HG02798 (cell line): ENCODE results near the gene DNASE2B.
"Not testable (repeated sequence)": the region's sequence is repeated elsewhere in the genome, so short reads cannot be mapped to it uniquely, and the experiment has no call there.

Experiments used
- ATAC-seq: cut with Tn5 transposase; IDR thresholded peaks from one replicate; pipeline ENCODE4 v1.9.1; 2021; ENCODE audit warnings: mild to moderate bottlenecking; ENCODE audit not compliant: unreplicated experiment, poor library complexity

The DNASE2B gene

DNA sequence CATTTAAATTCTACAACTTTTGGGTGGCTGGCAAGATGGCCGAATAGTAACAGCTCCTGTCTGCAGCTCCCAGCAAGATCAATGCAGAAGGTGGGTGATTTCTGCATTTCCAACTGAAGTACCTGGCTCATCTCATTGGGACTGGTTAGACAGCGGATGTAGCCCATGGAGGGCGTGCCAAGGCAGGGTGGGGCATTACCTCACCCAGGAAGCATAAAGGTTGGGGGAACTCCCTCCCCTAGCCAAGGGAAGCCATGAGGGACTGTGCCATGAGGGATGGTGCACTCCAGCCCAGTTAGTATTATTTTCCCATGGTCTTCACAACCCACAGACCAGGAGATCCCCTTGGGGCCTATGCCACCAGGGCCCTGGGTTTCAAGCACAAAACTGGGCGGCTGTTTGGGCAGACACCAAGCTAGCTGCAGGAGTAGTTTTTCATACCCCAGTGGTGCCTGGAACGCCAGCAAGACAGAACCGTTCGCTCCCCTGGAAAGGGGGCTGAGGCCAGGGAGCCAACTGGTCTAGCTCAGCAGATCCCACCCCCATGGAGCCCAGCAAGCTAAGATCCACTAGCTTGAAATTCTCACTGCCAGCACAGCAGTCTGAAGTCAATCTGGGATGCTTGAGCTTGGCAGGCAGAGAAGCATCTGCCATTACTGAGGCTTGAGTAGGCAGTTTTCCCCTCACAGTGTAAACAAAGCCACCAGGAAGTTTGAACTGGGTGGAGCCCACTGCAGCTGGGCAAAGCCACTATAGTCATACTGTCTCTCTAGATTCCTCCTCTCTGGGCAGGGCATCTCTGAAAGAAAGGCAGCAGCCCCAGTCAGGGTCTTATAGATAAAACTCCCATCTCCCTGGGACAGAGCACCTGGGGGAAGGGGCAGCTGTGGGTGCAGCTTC lies 44.7 kb downstream of the DNASE2B start:
- not testable (repeated sequence) for ATAC-seq

DNA sequence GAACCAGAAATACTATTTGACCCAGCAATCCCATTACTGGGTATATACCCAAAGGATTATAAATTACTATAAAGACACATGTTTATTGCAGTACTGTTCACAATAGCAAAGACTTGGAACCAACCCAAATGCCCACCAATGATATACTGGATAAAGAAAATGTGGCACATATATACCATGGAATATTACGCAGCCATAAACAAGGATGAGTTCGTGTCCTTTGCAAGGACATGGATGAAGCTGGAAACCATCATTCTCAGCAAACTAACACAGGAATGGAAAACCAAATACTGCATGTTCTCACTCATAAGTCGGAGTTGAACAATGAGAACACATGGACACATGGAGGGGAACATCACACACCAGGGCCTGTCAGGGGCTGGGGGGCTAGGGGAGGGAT lies 50.4 kb downstream of the DNASE2B start:
- ATAC-seq, result not testable (repeated sequence)

DNA sequence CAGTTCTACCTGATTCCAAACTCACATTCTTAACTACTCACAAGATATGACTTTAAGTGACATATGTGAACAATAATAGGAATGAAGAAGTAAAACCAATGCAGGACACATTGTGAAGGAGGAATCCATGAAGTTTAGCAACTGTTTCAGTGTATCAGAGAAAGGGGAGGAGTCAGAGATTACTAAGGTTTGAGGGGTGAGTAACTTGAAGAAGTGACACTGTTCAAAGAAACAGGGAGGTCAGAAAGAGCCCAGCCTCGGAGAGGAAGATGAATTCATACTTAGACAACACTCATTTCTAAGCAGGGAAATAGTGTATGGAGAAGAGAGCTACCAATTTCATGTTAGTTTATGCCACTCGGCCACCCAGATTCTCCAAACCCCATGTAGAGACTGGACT lies 52.6 kb downstream of the DNASE2B start:
- ATAC-seq, result no peak

DNA sequence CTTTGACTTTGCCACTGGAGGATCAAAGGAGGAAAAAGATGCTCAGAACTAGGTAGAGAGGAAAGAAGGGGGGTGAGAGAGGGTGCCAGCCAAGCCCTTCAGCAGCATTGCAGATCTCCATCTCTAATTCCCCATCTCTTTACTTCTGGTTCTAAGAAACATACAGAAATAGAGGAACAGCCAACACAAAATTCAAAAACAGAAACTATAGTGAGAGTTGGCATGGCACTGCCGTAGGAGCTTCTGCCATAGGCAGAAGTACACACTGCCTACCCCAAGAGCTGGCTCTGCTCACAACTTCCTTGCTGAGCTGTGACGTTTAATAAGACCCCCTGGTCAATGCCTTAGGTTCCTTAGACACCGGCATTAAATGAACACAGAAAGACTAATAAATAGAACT lies 54.2 kb downstream of the DNASE2B start:
- ATAC-seq, result no peak

DNA sequence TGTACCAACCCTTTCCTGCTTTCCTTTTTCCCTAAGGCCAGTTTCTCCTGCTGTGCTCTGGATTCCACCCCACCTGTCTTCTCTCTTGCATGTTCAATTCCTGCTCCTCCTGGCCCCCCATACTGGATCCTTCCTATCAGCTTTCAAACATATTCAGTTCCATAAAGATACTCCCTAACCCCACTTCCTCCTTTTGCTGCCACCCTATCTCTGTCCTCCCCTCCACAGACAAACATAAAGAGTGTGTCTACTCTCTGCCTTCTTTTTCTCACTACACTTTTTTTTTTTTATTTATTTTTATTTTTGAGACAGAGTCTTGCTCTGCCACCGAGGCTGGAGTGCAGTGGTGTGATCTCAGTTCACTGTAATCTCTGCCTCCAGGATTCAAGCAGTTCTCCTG lies 63.8 kb downstream of the DNASE2B start:
- ATAC-seq, result no peak
